Kidney (tissue), 14 donors: Measurements from ENCODE around the gene GATAD2B. TPM values are rescaled to one million over a fixed set of nuclear protein-coding genes. Genes with fewer than 3 reads are reported as not detected.
"Not testable (repeated sequence)": the region's sequence is repeated elsewhere in the genome, so short reads cannot be mapped to it uniquely, and the experiment has no call there.

Experiments used
- DNase-seq, 5 donors: peaks; one replicate each; pipeline ENCODE4 v3.0.0-alpha.2; 2013 to 2020
- FAIRE-seq: peaks from 2 replicates; lab custom pipeline; 2012; peaks lifted over from hg19 to GRCh38; lab: Jason Lieb, UNC
- H3K27ac ChIP-seq, 2 donors: one replicate each; pipeline ENCODE4 v1.7.0; 2013; ENCODE audit warnings: low read depth in 2 of 2, low read length in 2 of 2, inconsistent platforms in 1 of 2
- H3K27me3 ChIP-seq: one replicate; pipeline ENCODE4 v1.7.1; 2013; ENCODE audit warnings: low read length, inconsistent platforms; ENCODE audit not compliant: control insufficient read depth, insufficient read depth
- H3K36me3 ChIP-seq, 3 donors: one replicate each; pipeline versions ENCODE4 v1.7.0 to v1.7.1; 2013; ENCODE audit warnings: low read length in 3 of 3, control low read depth in 1 of 3, inconsistent platforms in 1 of 3; ENCODE audit not compliant: insufficient read depth in 3 of 3, control insufficient read depth in 2 of 3
- H3K4me1 ChIP-seq, 3 donors: one replicate each; pipeline versions ENCODE4 v1.7.0 to v1.7.1; 2013; ENCODE audit warnings: low read length in 3 of 3, inconsistent platforms in 1 of 3, low read depth in 1 of 3; ENCODE audit not compliant: control insufficient read depth in 2 of 3, insufficient read depth in 2 of 3
- H3K4me3 ChIP-seq, 3 donors: one replicate each; pipeline versions ENCODE4 v1.7.0 to v1.8.1; 2013; ENCODE audit warnings: low read length in 3 of 3, control low read depth in 1 of 3, inconsistent platforms in 1 of 3
- H3K9ac ChIP-seq, 3 donors: one replicate each; pipeline versions ENCODE4 v1.7.0 to v1.7.1; 2013; ENCODE audit warnings: low read length in 3 of 3, control low read depth in 1 of 3, inconsistent platforms in 1 of 3
- H3K9me3 ChIP-seq, 3 donors: one replicate each; pipeline versions ENCODE4 v1.7.0 to v1.7.1; 2013; ENCODE audit warnings: low read length in 3 of 3, control low read depth in 1 of 3, inconsistent platforms in 1 of 3; ENCODE audit not compliant: control insufficient read depth in 2 of 3, insufficient read depth in 1 of 3
- intact Hi-C: fragments of 100-400 bp; cut with DNase I; formaldehyde crosslinking; loops from one replicate; pipeline ENCODE4 v1.11.1; 2022
- polyA plus RNA-seq: library from polyadenylated mRNA; stranded (reverse); fragments of 350-450 nt; fragmentation: Illumina TruSeq; extraction: RNeasy Lipid Tissue Mini Kit (QIAGEN cat#74804); gene quantifications from one replicate; pipeline ENCODE4 v1.2.3, GENCODE V29; 2014; ENCODE audit warnings: low read depth, low replicate concordance; ENCODE audit not compliant: insufficient read depth
- total RNA-seq: library from RNA; stranded (reverse); fragmentation: NEBNext Ultra II Directional; extraction: Animal tissue kit (Norgen Biotek cat#: 25700); gene quantifications from one replicate; pipeline ENCODE4 v1.2.1, GENCODE V29; 2021
- TF ChIP-seq, protein P1 (sequence below): IDR thresholded peaks from 3 replicates; pipeline ENCODE4 v1.5.1; 2012; ENCODE audit warnings: mild to moderate bottlenecking, moderate library complexity, borderline replicate concordance; ENCODE audit not compliant: insufficient read depth; ENCODE audit errors: extremely low read depth
- donor health status: control.
- donor health status: control.
- donor health status: control.
- donor health status: control.
- donor health status: control.
- donor health status: DM: yes; HTN: yes; CAD: no.
- donor health status: Normal renal cell carcinoma (clear cell type).

The GATAD2B gene
- total and polyA plus RNA-seq, 2 donors from 2014 or later, result 3.6 to 49.0 TPM

GRCh38 chr1:153919876-153920852, 2.6 kb downstream of the GATAD2B start:
- intact Hi-C loops, result no loop called here
- DNase-seq (peak in 2 of 5 donors; percentile 20 to 53), FAIRE-seq (no peak)
- Histone ChIP-seq H3K9me3 (no peaks in the 10 kb centered on the region), H3K9ac (peak overlapping the region in 2 of 3 donors; percentile 27 to 89), H3K27me3 (no peaks in the 10 kb centered on the region), H3K4me1 (peaks cover 7 to 27% (median 18%) of the 10 kb centered on the region in 3 donors), H3K4me3 (peak overlapping the region in 2 of 3 donors; percentile 9 to 82), H3K36me3 (peaks cover 0 to 6% (median 0%) of the 10 kb centered on the region in 3 donors), H3K27ac (no peak overlapping the region)
- TF ChIP-seq, protein P1, sequence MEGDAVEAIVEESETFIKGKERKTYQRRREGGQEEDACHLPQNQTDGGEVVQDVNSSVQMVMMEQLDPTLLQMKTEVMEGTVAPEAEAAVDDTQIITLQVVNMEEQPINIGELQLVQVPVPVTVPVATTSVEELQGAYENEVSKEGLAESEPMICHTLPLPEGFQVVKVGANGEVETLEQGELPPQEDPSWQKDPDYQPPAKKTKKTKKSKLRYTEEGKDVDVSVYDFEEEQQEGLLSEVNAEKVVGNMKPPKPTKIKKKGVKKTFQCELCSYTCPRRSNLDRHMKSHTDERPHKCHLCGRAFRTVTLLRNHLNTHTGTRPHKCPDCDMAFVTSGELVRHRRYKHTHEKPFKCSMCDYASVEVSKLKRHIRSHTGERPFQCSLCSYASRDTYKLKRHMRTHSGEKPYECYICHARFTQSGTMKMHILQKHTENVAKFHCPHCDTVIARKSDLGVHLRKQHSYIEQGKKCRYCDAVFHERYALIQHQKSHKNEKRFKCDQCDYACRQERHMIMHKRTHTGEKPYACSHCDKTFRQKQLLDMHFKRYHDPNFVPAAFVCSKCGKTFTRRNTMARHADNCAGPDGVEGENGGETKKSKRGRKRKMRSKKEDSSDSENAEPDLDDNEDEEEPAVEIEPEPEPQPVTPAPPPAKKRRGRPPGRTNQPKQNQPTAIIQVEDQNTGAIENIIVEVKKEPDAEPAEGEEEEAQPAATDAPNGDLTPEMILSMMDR, result peak; percentile 4

GRCh38 chr1:153916297-153916696, 6.5 kb downstream of the GATAD2B start:
- FAIRE-seq (no peak), DNase-seq (no peak)
- intact Hi-C loops, result no loop called here
- H3K27me3 ChIP-seq, result no peaks in the 10 kb centered on the region
- H3K9me3 ChIP-seq, result no peaks in the 10 kb centered on the region
- H3K9ac ChIP-seq, result no peak overlapping the region
- no peak overlapping the region for H3K27ac ChIP-seq
- TF ChIP-seq, protein P1, result no peak
- no peak overlapping the region for H3K4me3 ChIP-seq
- H3K4me1 ChIP-seq, result peaks cover 7 to 16% (median 16%) of the 10 kb centered on the region in 3 donors
- peaks cover 0 to 6% (median 0%) of the 10 kb centered on the region in 3 donors for H3K36me3 ChIP-seq

- no peaks in the 10 kb centered on the region for H3K27me3 ChIP-seq
- no peaks in the 10 kb centered on the region for H3K9me3 ChIP-seq
- no peak for FAIRE-seq
- H3K27ac ChIP-seq, result no peak overlapping the region
- no peak overlapping the region for H3K4me3 ChIP-seq
- H3K9ac ChIP-seq, result no peak overlapping the region
- H3K4me1 ChIP-seq, result no peaks in the 10 kb centered on the region
- no peak for DNase-seq
- intact Hi-C loops, result no loop called here
- TF ChIP-seq, protein P1, result no peak
- H3K36me3 ChIP-seq, result peaks cover 0 to 1% (median 0%) of the 10 kb centered on the region in 3 donors
Observed at GRCh38 chr1:153912349-153912748, 10.4 kb downstream of the GATAD2B start.

DNA sequence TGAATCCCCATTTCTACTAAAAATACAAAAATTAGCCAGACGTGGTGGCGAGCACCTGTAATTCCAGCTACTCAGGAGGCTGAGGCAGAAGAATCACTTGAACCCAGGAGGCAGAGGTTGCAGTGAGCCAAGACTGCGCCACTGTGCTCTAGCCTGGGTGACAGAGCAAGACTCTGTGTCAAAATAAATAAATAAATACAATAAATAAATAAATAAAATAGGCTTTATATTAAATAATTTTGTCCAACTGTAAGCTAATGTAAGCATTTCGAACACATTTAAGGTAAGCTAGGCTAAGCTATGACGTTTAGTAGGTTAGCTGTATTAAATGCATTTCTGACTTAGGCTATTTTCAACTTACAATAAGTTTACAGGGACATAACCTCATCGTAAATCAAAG, 12.2 kb downstream of the GATAD2B start:
- H3K36me3 ChIP-seq, H3K27me3 ChIP-seq, H3K27ac ChIP-seq, DNase-seq, intact Hi-C loops, H3K4me1 ChIP-seq, H3K9ac ChIP-seq, H3K9me3 ChIP-seq, FAIRE-seq, H3K4me3 ChIP-seq: not testable (repeated sequence)
